HepG2 (cell line): ENCODE measurements around the gene ZSWIM5. TPM values are rescaled to one million over a fixed set of nuclear protein-coding genes. Genes with fewer than 3 reads are reported as not detected.
"Not testable (repeated sequence)": the region's sequence is repeated elsewhere in the genome, so short reads cannot be mapped to it uniquely, and the experiment has no call there.

Experiments
- ATAC-seq: fragments of 200-7000 bp; cut with Tn5 transposase; 3 replicates; pipeline ENCODE4 v1.9.1; 2020; ENCODE audit warnings: mild to moderate bottlenecking, moderate library complexity
- BruUV-seq: library from RNA; stranded (reverse); fragments of 400-500 nt; replicated peaks from 2 replicates; lab custom pipeline; 2021; lab: Mats Ljungman, UMichigan
- CTCF ChIA-PET: fragments of 300-600 bp; formaldehyde crosslinking; extraction: SDS; loops from one replicate; lab custom pipeline; 2021; ENCODE audit warnings: low total read pairs, inconsistent platforms, low intra/inter-chr PET ratio; lab: Yijun Ruan, JAX
- POLR2A ChIA-PET: fragments of 350-600 bp; sonication (Branson Sonifier 250); formaldehyde crosslinking; loops from one replicate; lab custom pipeline; 2020; ENCODE audit warnings: antibody characterized with exemption, inconsistent platforms; lab: Yijun Ruan, JAX
- DNase-seq: peaks from one replicate; pipeline ENCODE4 v3.0.0-alpha.2; 2015; ENCODE audit warnings: low spot score
- FAIRE-seq: peaks from 3 replicates; lab custom pipeline; 2011; peaks lifted over from hg19 to GRCh38; lab: Jason Lieb, UNC
- H2AFZ ChIP-seq: one replicate; pipeline ENCODE4 v1.6.1; 2011; ENCODE audit warnings: low read length, inconsistent platforms
- H3K27ac ChIP-seq: fragments of 300-600 bp; 3 replicates; pipeline ENCODE4 v1.8.0; 2011; ENCODE audit warnings: mixed run types, mild to moderate bottlenecking, mixed read lengths, low read length, inconsistent platforms; ENCODE audit not compliant: insufficient read depth; ENCODE audit errors: extremely low read length
- H3K27me3 ChIP-seq, 2 experiments: fragments of 200-600 bp in 1 of 2; 2 replicates in 1 of 2; 3 replicates in 1 of 2; pipeline versions ENCODE4 v1.6.0 to v1.8.0; 2011; ENCODE audit warnings: low read length in 2 of 2, mild to moderate bottlenecking in 2 of 2, moderate library complexity in 2 of 2, inconsistent platforms in 1 of 2; ENCODE audit not compliant: insufficient read depth in 2 of 2, control insufficient read depth in 1 of 2
- H3K36me3 ChIP-seq, 2 experiments: fragments of 200-600 bp in 1 of 2; replicated peaks in 1 of 2; 2 replicates in 1 of 2; 3 replicates in 1 of 2; pipeline versions ENCODE4 v1.5.1 to v1.8.0; 2011; ENCODE audit warnings: low read length in 2 of 2, inconsistent platforms in 1 of 2; ENCODE audit not compliant: insufficient read depth in 2 of 2, control insufficient read depth in 1 of 2
- H3K4me1 ChIP-seq: 2 replicates; pipeline ENCODE4 v1.5.1; 2012; ENCODE audit warnings: low read length, inconsistent platforms; ENCODE audit not compliant: insufficient read depth
- H3K4me2 ChIP-seq: 2 replicates; pipeline ENCODE4 v1.6.0; 2011; ENCODE audit warnings: low read depth, low read length, inconsistent platforms
- H3K4me3 ChIP-seq, 3 experiments: fragments of 200-600 bp in 1 of 3; sonication (generic), shearing (Covaris generic) in 1 of 3; replicated peaks in 1 of 3; 2 replicates each; pipeline ENCODE4 v1.5.1; 2011 to 2016; ENCODE audit warnings: low read length in 3 of 3, inconsistent platforms in 2 of 3, low read depth in 2 of 3, mild to moderate bottlenecking in 2 of 3, control low read depth in 1 of 3, mixed read lengths in 1 of 3; ENCODE audit not compliant: insufficient read depth in 1 of 3
- H3K79me2 ChIP-seq: one replicate; pipeline ENCODE4 v1.6.1; 2011; ENCODE audit warnings: low read length, inconsistent platforms; ENCODE audit not compliant: insufficient read depth
- H3K9ac ChIP-seq: 2 replicates; pipeline ENCODE4 v1.6.0; 2011; ENCODE audit warnings: mild to moderate bottlenecking, low read depth, low read length, inconsistent platforms; ENCODE audit not compliant: insufficient read depth
- H3K9me3 ChIP-seq: 2 replicates; pipeline ENCODE4 v1.5.1; 2012; ENCODE audit warnings: mild to moderate bottlenecking, low read length
- H4K20me1 ChIP-seq: 2 replicates; pipeline ENCODE4 v1.6.0; 2011; ENCODE audit warnings: inconsistent platforms, mild to moderate bottlenecking, low read length, moderate library complexity; ENCODE audit not compliant: insufficient read depth
- GTF3A ChIP-seq: sonication (generic); formaldehyde crosslinking; conservative IDR thresholded peaks from 2 replicates; pipeline ENCODE4 v1.4.0; 2020; ENCODE audit warnings: mild to moderate bottlenecking, missing genetic modification reagents
- KLF11 ChIP-seq: IDR thresholded peaks from 2 replicates; pipeline ENCODE4 v1.6.1; 2016; ENCODE audit warnings: missing compliant biosample characterization
- MAFK ChIP-seq, 2 experiments: IDR thresholded peaks in 1 of 2; conservative IDR thresholded peaks in 1 of 2; 2 replicates each; pipeline ENCODE4 v1.6.1; 2011; ENCODE audit warnings: improper control_type of control experiment in 2 of 2, low read length in 2 of 2
- NFIB ChIP-seq: sonication (generic); formaldehyde crosslinking; IDR thresholded peaks from 2 replicates; pipeline ENCODE4 v1.9.0; 2021; ENCODE audit warnings: missing genetic modification reagents, mild to moderate bottlenecking, borderline replicate concordance
- SIX4 ChIP-seq: sonication (generic); formaldehyde crosslinking; IDR thresholded peaks from 2 replicates; pipeline ENCODE4 v1.4.0; 2020; ENCODE audit warnings: missing genetic modification reagents
- ZNF121 ChIP-seq: sonication (generic); formaldehyde crosslinking; IDR thresholded peaks from 2 replicates; pipeline ENCODE4 v1.5.0; 2020; ENCODE audit warnings: mild to moderate bottlenecking, missing genetic modification reagents
- ZNF510 ChIP-seq: sonication (generic); formaldehyde crosslinking; IDR thresholded peaks from 2 replicates; pipeline ENCODE4 v1.4.0; 2020; ENCODE audit warnings: low read depth, mild to moderate bottlenecking, missing genetic modification reagents
- WGBS: methylation state at CpG from one replicate; pipeline ENCODE4 v1.1.6; 2017; ENCODE audit warnings: low lambda C conversion rate; 5-methylcytosine and 5-hydroxymethylcytosine counted together
- in situ Hi-C: cut with HindIII; loops from 2 replicates; pipeline ENCODE4 v1.10.0; 2017; ENCODE audit warnings: low pct_unique_long_range_greater_than_20kb; ENCODE audit not compliant: extremely low pct_ligation_motif_present
- intact Hi-C: fragments of 100-400 bp; cut with micrococcal nuclease; formaldehyde crosslinking; loops from one replicate; pipeline ENCODE4 v1.10.0; 2022; ENCODE audit not compliant: unreplicated experiment
- polyA plus RNA-seq, 8 experiments: library from polyadenylated mRNA; depleted of rRNA in 3 of 8; stranded (reverse) in 7 of 8; unstranded in 1 of 8; fragments of >200 nt; fragmentation: Illumina TruSeq in 4 of 8; extraction: Trizol in 4 of 8; gene quantifications; 2 replicates each; pipeline versions ENCODE4 v1.2.1 to v1.2.3, GENCODE V29; 2011 to 2016; ENCODE audit warnings: low read depth in 4 of 8, missing spikeins in 1 of 8, mixed read lengths in 1 of 8; ENCODE audit not compliant: insufficient read depth in 1 of 8
- total RNA-seq, 5 experiments: library from RNA; depleted of rRNA; stranded (reverse); fragments of >200 nt; fragmentation: Illumina TruSeq; extraction: Trizol; gene quantifications; 2 replicates each; pipeline ENCODE4 v1.2.3, GENCODE V29; 2016; ENCODE audit warnings: low read depth in 1 of 5
- TF ChIP-seq, protein P1 (sequence below): sonication (generic); formaldehyde crosslinking; IDR thresholded peaks from 2 replicates; pipeline ENCODE4 v1.5.1; 2020; ENCODE audit warnings: mild to moderate bottlenecking, missing genetic modification reagents, moderate library complexity

The ZSWIM5 gene
- total and polyA plus RNA-seq, 2 of the 13 experiments (the other 11 are each of a cell fraction or from before 2014, with no cell fraction given) = 11.0 to 20.6 TPM

DNA sequence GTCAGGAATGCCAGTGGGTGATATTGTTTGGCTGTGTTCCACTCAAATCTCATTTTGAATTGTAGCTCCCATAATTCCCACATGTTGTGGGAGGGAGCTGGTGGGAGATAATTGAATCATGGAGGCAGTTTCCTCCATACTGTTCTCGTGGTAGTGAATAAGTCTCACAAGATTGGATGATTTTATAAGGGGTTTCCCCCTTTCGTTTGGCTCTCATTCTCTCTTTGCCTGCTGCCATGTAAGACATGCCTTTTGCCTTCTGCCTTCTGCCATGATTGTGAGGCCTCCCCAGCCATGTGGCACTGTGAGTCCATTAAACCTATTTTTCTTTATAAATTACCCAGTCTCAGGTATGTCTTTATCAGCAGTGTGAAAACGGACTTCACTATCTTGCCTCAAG, 40.0 kb upstream of the ZSWIM5 start:
- Histone ChIP-seq H3K4me1 (peaks cover 15% of the 10 kb centered on the region), H3K9me3 (peaks cover 17% of the 10 kb centered on the region), H3K4me2 (peak overlapping the region; percentile 27; the same call in 1 of the 2 replicates)
- intact Hi-C loops, H3K4me3 ChIP-seq, H3K36me3 ChIP-seq, POLR2A ChIA-PET, H3K79me2 ChIP-seq, BruUV-seq, FAIRE-seq, CTCF ChIA-PET, H2AFZ ChIP-seq, H3K9ac ChIP-seq, in situ Hi-C loops, H3K27me3 ChIP-seq, DNase-seq, H4K20me1 ChIP-seq, H3K27ac ChIP-seq, ATAC-seq: not testable (repeated sequence)
- WGBS = 8% methylated on average over 3 of the region's 3 CpGs

DNA sequence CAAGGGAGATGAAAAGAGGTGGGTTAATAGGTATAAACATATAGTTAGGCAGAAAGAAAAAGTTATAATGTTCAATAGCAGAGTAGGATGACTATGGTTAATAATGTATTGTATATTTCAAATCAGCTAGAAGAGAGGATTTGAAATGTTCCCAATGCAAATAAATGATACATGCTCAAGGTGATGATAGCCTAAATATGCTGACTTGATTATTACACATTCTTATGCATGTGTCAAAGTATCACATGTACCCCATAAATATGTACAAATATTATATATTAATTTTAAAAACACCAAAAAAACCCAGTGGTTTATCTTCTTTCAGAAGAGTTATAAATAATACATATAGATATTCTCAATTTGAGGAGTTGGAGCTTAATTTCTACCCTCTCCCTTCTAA, 38.3 kb upstream of the ZSWIM5 start:
- no peak overlapping the region for H3K27ac ChIP-seq
- ChIA-PET POLR2A (no interaction called here), CTCF (no interaction called here)
- H3K9ac ChIP-seq = no peak overlapping the region
- no peak for FAIRE-seq
- no peaks in the 10 kb centered on the region for H3K27me3 ChIP-seq
- no peaks in the 10 kb centered on the region for H3K36me3 ChIP-seq
- BruUV-seq = no TSS peak
- H3K9me3 ChIP-seq = peaks cover 25% of the 10 kb centered on the region
- no peak overlapping the region for H3K4me3 ChIP-seq
- TF ChIP-seq GTF3A (CRISPR knock-in tag) = no peak
- peak; percentile 44 to 62 for TF ChIP-seq MAFK (conservative IDR thresholded peaks at IDR 0.05 in 1 of 2, IDR thresholded peaks at IDR 0.05 in 1 of 2; ENCODE audit: low read length in 2 of 2)
- no peak for TF ChIP-seq ZNF510 (CRISPR knock-in tag)
- TF ChIP-seq NFIB = no peak
- no peak for TF ChIP-seq SIX4
- no peak for TF ChIP-seq ZNF121 (CRISPR knock-in tag)
- no peak for TF ChIP-seq KLF11 (CRISPR knock-in tag)
- TF ChIP-seq, protein P1, sequence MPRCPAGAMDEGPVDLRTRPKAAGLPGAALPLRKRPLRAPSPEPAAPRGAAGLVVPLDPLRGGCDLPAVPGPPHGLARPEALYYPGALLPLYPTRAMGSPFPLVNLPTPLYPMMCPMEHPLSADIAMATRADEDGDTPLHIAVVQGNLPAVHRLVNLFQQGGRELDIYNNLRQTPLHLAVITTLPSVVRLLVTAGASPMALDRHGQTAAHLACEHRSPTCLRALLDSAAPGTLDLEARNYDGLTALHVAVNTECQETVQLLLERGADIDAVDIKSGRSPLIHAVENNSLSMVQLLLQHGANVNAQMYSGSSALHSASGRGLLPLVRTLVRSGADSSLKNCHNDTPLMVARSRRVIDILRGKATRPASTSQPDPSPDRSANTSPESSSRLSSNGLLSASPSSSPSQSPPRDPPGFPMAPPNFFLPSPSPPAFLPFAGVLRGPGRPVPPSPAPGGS (CRISPR knock-in tag) = no peak
- no peaks in the 10 kb centered on the region for H4K20me1 ChIP-seq
- intact Hi-C loops (no loop called here), in situ Hi-C loops (no loop called here)
- H3K4me2 ChIP-seq = no peak overlapping the region
- no peak for ATAC-seq
- DNase-seq = no peak
- H2AFZ ChIP-seq = no peak overlapping the region
- peaks cover 15% of the 10 kb centered on the region for H3K4me1 ChIP-seq
- no peaks in the 10 kb centered on the region for H3K79me2 ChIP-seq
